HCT116 (cell line): ENCODE data around the gene WNT3A.

Experiments used
- CTCF ChIP-seq, 3 experiments: fragments of 200-600 bp in 1 of 3; sonication (generic) in 1 of 3; IDR thresholded peaks in 2 of 3; conservative IDR thresholded peaks in 1 of 3; 2 replicates each; pipeline ENCODE4 v1.5.1; 2012 to 2017; ENCODE audit warnings: low read depth in 2 of 3, low read length in 2 of 3, antibody characterized with exemption in 1 of 3, borderline replicate concordance in 1 of 3, control low read depth in 1 of 3, mild to moderate bottlenecking in 1 of 3, mixed read lengths in 1 of 3, mixed run types in 1 of 3, moderate library complexity in 1 of 3; ENCODE audit not compliant: insufficient read depth in 1 of 3
- EZH2 ChIP-seq: fragments of 200-600 bp; sonication (generic); IDR thresholded peaks from 2 replicates; pipeline ENCODE4 v1.6.1; 2017; ENCODE audit warnings: antibody characterized with exemption, mixed run types
- JUND ChIP-seq: IDR thresholded peaks from 2 replicates; pipeline ENCODE4 v1.6.1; 2012
- POLR2A ChIP-seq: IDR thresholded peaks from 2 replicates; pipeline ENCODE4 v1.7.0; 2011; ENCODE audit warnings: borderline replicate concordance; ENCODE audit not compliant: insufficient read depth, insufficient read length; ENCODE audit errors: extremely low read depth

GRCh38 chr1:228018125-228018398 is 11.3 kb downstream of the WNT3A start:
- TF ChIP-seq JUND (no peak), POLR2A (no peak), CTCF (IDR thresholded peaks at IDR 0.05 in 2 of 3, conservative IDR thresholded peaks at IDR 0.05 in 1 of 3; ENCODE audit: borderline replicate concordance in 1 of 3, insufficient read depth in 1 of 3, low read depth in 2 of 3, low read length in 2 of 3) (no peak), EZH2 (no peak)
